Measurements from ENCODE around the gene AP5B1. TPM values are rescaled to one million over a fixed set of nuclear protein-coding genes. Genes with fewer than 3 reads are reported as not detected.
A peak's percentile ranks its signal among the peaks of the same experiment; 100 is the strongest.

The AP5B1 gene
- total RNA-seq, 1 donor from 2014 or later = 6.1 TPM

GRCh38 chr11:65778431-65778900 lies 2.3 kb downstream of the AP5B1 start:
- Histone ChIP-seq H3K4me3 (ENCODE audit: low read depth, low read length) (no peak overlapping the region), H3K27me3 (ENCODE audit: control insufficient read depth, insufficient read depth, low read length) (no peaks in the 10 kb centered on the region), H3K36me3 (ENCODE audit: control insufficient read depth, insufficient read depth, low read length) (peaks cover 9% of the 10 kb centered on the region)
- DNase-seq (ENCODE audit: low read depth) = no peak
- TF ChIP-seq, protein P1, sequence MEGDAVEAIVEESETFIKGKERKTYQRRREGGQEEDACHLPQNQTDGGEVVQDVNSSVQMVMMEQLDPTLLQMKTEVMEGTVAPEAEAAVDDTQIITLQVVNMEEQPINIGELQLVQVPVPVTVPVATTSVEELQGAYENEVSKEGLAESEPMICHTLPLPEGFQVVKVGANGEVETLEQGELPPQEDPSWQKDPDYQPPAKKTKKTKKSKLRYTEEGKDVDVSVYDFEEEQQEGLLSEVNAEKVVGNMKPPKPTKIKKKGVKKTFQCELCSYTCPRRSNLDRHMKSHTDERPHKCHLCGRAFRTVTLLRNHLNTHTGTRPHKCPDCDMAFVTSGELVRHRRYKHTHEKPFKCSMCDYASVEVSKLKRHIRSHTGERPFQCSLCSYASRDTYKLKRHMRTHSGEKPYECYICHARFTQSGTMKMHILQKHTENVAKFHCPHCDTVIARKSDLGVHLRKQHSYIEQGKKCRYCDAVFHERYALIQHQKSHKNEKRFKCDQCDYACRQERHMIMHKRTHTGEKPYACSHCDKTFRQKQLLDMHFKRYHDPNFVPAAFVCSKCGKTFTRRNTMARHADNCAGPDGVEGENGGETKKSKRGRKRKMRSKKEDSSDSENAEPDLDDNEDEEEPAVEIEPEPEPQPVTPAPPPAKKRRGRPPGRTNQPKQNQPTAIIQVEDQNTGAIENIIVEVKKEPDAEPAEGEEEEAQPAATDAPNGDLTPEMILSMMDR (IDR thresholded peaks at IDR 0.05; ENCODE audit: insufficient read depth, low read length, severe bottlenecking) = no peak
- no peak for FAIRE-seq

GRCh38 chr11:65777821-65778361 lies 2.9 kb downstream of the AP5B1 start:
- H3K27me3 ChIP-seq (ENCODE audit: control insufficient read depth, insufficient read depth, low read length) = no peaks in the 10 kb centered on the region
- TF ChIP-seq, protein P1 (IDR thresholded peaks at IDR 0.05; ENCODE audit: insufficient read depth, low read length, severe bottlenecking) = no peak
- peaks cover 9% of the 10 kb centered on the region for H3K36me3 ChIP-seq (ENCODE audit: control insufficient read depth, insufficient read depth, low read length)
- H3K4me3 ChIP-seq (ENCODE audit: low read depth, low read length) = no peak overlapping the region
- no peak for DNase-seq (ENCODE audit: low read depth)
- no peak for FAIRE-seq

GRCh38 chr11:65777241-65777640 lies 3.5 kb downstream of the AP5B1 start:
- TF ChIP-seq, protein P1 (IDR thresholded peaks at IDR 0.05; ENCODE audit: insufficient read depth, low read length, severe bottlenecking) = no peak
- peaks cover 9% of the 10 kb centered on the region for H3K36me3 ChIP-seq (ENCODE audit: control insufficient read depth, insufficient read depth, low read length)
- H3K27me3 ChIP-seq (ENCODE audit: control insufficient read depth, insufficient read depth, low read length) = no peaks in the 10 kb centered on the region
- H3K4me3 ChIP-seq (ENCODE audit: low read depth, low read length) = no peak overlapping the region
- FAIRE-seq (no peak), DNase-seq (ENCODE audit: low read depth) (no peak)

- no peak overlapping the region for H3K4me3 ChIP-seq (ENCODE audit: low read depth, low read length)
- peaks cover 9% of the 10 kb centered on the region for H3K36me3 ChIP-seq (ENCODE audit: control insufficient read depth, insufficient read depth, low read length)
- DNase-seq (ENCODE audit: low read depth) = peak; percentile 49
- FAIRE-seq = no peak
- no peaks in the 10 kb centered on the region for H3K27me3 ChIP-seq (ENCODE audit: control insufficient read depth, insufficient read depth, low read length)
- TF ChIP-seq, protein P1 (IDR thresholded peaks at IDR 0.05; ENCODE audit: insufficient read depth, low read length, severe bottlenecking) = no peak
Measured at GRCh38 chr11:65776710-65777141, 4.0 kb downstream of the AP5B1 start.

DNA sequence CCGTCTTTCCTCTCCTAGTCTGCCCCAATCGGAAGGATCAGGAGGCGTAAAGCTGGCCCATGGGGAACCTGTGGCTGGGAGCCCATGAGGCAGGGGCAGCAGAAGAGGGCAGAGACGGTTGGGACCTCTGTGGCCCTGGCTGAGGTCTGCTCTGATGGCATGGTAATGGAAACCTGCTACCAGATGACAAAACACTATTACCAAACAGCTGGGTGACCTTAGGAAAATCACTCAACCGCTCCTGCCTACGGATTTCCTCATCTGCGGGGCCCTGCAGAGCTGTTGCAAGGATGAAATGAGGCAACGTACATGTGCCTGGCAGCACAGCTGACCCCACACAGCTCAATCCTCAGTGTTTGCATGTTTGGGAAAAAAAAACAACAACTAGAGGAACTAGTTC lies 4.6 kb downstream of the AP5B1 start:
- H3K4me3 ChIP-seq (ENCODE audit: low read depth, low read length) = no peak overlapping the region
- H3K27me3 ChIP-seq (ENCODE audit: control insufficient read depth, insufficient read depth, low read length) = no peaks in the 10 kb centered on the region
- TF ChIP-seq, protein P1 (IDR thresholded peaks at IDR 0.05; ENCODE audit: insufficient read depth, low read length, severe bottlenecking) = no peak
- FAIRE-seq (no peak), DNase-seq (ENCODE audit: low read depth) (no peak)
- peaks cover 9% of the 10 kb centered on the region for H3K36me3 ChIP-seq (ENCODE audit: control insufficient read depth, insufficient read depth, low read length)
